Measurements from ENCODE around the gene SHC3. TPM values are rescaled to one million over a fixed set of nuclear protein-coding genes. Genes with fewer than 3 reads are reported as not detected.

SHC3 gene
- total and polyA plus RNA-seq, 12 donors = 0.15 to 0.71 (median 0.33) TPM

DNA sequence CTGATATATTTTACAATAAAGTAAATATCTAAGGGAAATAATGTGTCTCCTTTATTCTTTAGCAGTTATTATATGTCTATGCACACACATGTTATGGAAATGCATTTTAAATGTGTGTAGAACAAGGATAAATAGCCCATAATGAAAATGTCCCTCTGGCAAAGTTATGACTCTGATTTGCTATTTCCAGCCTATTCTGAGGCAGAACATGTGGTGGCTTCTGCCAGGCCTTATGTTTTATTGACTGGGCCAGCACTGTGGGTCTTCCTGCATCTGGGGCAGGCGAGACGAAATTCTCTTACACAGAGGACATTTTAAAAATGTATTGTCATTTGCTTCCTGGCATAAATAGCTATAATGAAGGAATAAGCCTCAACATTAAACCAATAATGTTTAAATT is 134.5 kb downstream of the SHC3 start:
- WGBS, 2 donors = 80 to 89% methylated on average over 2 of the region's 2 CpGs
- peaks cover 0 to 7% (median 0%) of the 10 kb centered on the region in 7 donors for H3K27me3 ChIP-seq
- no peak overlapping the region for H3K27ac ChIP-seq
- DNase-seq (no peak), ATAC-seq (no peak)
- no peaks in the 10 kb centered on the region for H3K9me3 ChIP-seq
- H3K4me1 ChIP-seq = peaks cover 0 to 4% (median 0%) of the 10 kb centered on the region in 9 donors
- no peaks in the 10 kb centered on the region for H3K36me3 ChIP-seq
- intact Hi-C loops (cut with DNase I) = no loop called here
- TF ChIP-seq, protein P1, sequence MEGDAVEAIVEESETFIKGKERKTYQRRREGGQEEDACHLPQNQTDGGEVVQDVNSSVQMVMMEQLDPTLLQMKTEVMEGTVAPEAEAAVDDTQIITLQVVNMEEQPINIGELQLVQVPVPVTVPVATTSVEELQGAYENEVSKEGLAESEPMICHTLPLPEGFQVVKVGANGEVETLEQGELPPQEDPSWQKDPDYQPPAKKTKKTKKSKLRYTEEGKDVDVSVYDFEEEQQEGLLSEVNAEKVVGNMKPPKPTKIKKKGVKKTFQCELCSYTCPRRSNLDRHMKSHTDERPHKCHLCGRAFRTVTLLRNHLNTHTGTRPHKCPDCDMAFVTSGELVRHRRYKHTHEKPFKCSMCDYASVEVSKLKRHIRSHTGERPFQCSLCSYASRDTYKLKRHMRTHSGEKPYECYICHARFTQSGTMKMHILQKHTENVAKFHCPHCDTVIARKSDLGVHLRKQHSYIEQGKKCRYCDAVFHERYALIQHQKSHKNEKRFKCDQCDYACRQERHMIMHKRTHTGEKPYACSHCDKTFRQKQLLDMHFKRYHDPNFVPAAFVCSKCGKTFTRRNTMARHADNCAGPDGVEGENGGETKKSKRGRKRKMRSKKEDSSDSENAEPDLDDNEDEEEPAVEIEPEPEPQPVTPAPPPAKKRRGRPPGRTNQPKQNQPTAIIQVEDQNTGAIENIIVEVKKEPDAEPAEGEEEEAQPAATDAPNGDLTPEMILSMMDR (IDR thresholded peaks at IDR 0.05) = no peak
- H3K4me3 ChIP-seq = no peak overlapping the region

DNA sequence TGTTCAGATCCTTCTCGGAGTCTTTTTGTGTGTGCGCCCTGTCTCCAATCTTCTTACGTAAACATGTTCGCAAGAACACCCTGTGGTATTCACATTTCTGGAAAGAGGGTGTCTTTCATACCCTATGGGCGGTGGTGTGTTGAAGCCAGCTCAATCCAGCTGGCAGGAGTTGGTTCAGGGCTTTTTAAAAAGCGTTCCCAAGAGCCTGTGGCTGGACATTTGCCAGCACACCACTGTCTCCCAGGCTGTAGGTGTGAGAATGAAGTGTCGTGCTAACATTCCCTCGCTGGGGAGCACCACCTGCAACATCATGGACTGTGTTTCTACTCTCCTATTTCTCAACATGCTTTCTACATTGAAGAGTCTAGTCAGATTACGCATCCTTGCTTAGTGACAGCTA is 135.6 kb downstream of the SHC3 start:
- Histone ChIP-seq H3K36me3 (no peaks in the 10 kb centered on the region), H3K4me3 (no peak overlapping the region), H3K4me1 (peaks cover 0 to 12% (median 1%) of the 10 kb centered on the region in 9 donors), H3K9me3 (no peaks in the 10 kb centered on the region), H3K27ac (no peak overlapping the region), H3K27me3 (peaks cover 0 to 5% (median 0%) of the 10 kb centered on the region in 7 donors)
- DNase-seq = no peak
- TF ChIP-seq, protein P1 (IDR thresholded peaks at IDR 0.05) = no peak
- intact Hi-C loops (cut with DNase I) = no loop called here
- 83 to 85% methylated on average over 9 of the region's 9 CpGs for WGBS, 2 donors
- ATAC-seq = no peak

DNA sequence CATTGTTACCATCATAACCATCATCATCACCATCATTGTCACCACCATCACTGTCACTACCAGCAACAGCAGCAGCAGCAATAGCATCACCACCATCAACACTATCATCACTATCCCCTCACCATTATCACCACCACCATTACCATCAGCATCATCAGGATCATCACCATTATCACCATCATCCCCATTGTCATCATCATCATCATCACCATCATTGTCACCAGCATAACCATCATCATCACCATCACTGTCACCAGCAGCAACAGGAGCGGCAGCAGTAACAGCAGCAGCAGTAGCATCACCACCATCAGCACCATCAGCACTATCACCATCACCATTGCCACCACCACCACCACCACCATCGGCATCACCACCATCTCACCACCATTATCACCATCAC is 139.0 kb downstream of the SHC3 start:
- H3K36me3 ChIP-seq = no peaks in the 10 kb centered on the region
- DNase-seq (no peak), ATAC-seq (no peak)
- intact Hi-C loops (cut with DNase I) = no loop called here
- H3K9me3 ChIP-seq = no peaks in the 10 kb centered on the region
- no peak overlapping the region for H3K27ac ChIP-seq
- H3K4me1 ChIP-seq = peaks cover 0 to 31% (median 5%) of the 10 kb centered on the region in 9 donors
- no peaks in the 10 kb centered on the region for H3K27me3 ChIP-seq
- TF ChIP-seq, protein P1 (IDR thresholded peaks at IDR 0.05) = no peak
- WGBS, 2 donors = 92 to 94% methylated on average over 2 of the region's 2 CpGs
- no peak overlapping the region for H3K4me3 ChIP-seq

DNA sequence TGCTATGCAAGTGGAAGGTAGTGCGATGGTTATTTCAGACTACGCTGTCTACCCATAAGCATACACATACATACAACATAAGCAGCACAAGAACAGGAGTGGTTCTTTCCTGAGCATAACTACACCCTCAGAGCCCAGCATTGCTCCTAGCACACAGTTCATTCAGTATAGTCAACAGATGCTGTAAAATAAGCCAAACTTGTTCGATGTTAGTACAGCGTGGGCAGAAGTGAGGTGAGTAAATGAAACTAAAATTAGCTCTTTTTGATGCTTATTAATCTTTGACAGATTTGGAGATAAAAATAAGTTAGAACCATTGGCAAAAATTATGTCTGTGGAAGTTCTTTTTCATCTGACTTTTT is 139.5 kb downstream of the SHC3 start:
- DNase-seq (no peak), ATAC-seq (no peak)
- TF ChIP-seq, protein P1 (IDR thresholded peaks at IDR 0.05) = no peak
- WGBS, 2 donors = 95 to 98% methylated on average over 4 of the region's 4 CpGs
- Histone ChIP-seq H3K4me1 (peaks cover 0 to 31% (median 5%) of the 10 kb centered on the region in 9 donors), H3K27me3 (no peaks in the 10 kb centered on the region), H3K27ac (peak overlapping the region in 1 of 10 donors; percentile 29), H3K9me3 (no peaks in the 10 kb centered on the region), H3K4me3 (no peak overlapping the region), H3K36me3 (no peaks in the 10 kb centered on the region)
- intact Hi-C loops (cut with DNase I) = no loop called here
